PFSK-1 (cell line): ENCODE data around the gene MFNG.

Source experiments
- FOXP2 ChIP-seq: optimal IDR thresholded peaks from 2 replicates; pipeline ENCODE3; 2011; ENCODE audit warnings: borderline replicate concordance, control low read depth, inconsistent platforms; ENCODE audit not compliant: insufficient read depth; ENCODE audit errors: extremely low read length, extremely low read depth
- POLR2AphosphoS5 ChIP-seq: IDR thresholded peaks from 2 replicates; pipeline ENCODE4 v1.6.1; 2012; ENCODE audit warnings: low read depth, mild to moderate bottlenecking, control low read depth, low read length, moderate library complexity
- SIN3A ChIP-seq: IDR thresholded peaks from 2 replicates; pipeline ENCODE4 v1.6.1; 2012; ENCODE audit warnings: mild to moderate bottlenecking, low read length, moderate library complexity, borderline replicate concordance; ENCODE audit not compliant: insufficient read depth
- TAF1 ChIP-seq: IDR thresholded peaks from 2 replicates; pipeline ENCODE4 v1.6.1; 2012; ENCODE audit warnings: low read length, control low read depth, borderline replicate concordance; ENCODE audit not compliant: insufficient read depth
- TF ChIP-seq, protein P1 (sequence below), 2 experiments: IDR thresholded peaks; 2 replicates each; pipeline versions ENCODE4 v1.6.1 to v1.8.0; 2011 to 2012; ENCODE audit warnings: low read depth in 2 of 2, low read length in 2 of 2, control low read depth in 1 of 2, inconsistent platforms in 1 of 2, mild to moderate bottlenecking in 1 of 2, moderate library complexity in 1 of 2; ENCODE audit not compliant: insufficient read depth in 1 of 2

Gene MFNG

DNA sequence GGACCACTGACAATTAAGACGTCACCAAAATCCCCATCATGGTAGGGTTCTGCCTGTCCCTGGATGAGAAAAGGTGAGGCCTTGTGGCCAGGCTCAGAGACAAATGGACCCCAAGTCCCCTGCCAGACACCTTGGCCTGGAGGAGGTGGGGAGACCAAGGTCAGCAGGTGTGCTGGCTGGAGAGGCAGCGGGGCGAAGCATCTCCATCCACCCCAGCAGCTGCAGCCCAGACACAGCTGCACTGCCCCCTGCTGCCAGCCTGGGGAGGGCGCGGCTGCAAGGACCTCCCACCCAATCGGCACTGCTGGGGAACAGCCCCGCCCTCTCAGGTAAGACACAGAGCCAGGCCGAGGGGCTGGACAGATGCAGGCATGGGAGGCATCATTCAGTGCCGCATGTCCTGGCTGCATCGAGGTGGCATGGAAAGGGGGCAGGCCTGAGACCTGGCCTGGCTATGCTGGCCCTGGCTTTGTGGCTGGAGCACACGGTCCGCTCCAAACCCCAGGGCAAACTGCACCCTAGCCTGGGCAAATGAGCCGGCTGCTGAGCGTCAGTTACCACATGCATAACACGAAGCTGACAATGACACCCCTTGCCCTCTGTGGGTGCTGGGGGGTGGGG, 12.2 kb upstream of the MFNG start:
- TF ChIP-seq, protein P1, sequence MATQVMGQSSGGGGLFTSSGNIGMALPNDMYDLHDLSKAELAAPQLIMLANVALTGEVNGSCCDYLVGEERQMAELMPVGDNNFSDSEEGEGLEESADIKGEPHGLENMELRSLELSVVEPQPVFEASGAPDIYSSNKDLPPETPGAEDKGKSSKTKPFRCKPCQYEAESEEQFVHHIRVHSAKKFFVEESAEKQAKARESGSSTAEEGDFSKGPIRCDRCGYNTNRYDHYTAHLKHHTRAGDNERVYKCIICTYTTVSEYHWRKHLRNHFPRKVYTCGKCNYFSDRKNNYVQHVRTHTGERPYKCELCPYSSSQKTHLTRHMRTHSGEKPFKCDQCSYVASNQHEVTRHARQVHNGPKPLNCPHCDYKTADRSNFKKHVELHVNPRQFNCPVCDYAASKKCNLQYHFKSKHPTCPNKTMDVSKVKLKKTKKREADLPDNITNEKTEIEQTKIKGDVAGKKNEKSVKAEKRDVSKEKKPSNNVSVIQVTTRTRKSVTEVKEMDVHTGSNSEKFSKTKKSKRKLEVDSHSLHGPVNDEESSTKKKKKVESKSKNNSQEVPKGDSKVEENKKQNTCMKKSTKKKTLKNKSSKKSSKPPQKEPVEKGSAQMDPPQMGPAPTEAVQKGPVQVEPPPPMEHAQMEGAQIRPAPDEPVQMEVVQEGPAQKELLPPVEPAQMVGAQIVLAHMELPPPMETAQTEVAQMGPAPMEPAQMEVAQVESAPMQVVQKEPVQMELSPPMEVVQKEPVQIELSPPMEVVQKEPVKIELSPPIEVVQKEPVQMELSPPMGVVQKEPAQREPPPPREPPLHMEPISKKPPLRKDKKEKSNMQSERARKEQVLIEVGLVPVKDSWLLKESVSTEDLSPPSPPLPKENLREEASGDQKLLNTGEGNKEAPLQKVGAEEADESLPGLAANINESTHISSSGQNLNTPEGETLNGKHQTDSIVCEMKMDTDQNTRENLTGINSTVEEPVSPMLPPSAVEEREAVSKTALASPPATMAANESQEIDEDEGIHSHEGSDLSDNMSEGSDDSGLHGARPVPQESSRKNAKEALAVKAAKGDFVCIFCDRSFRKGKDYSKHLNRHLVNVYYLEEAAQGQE (IDR thresholded peaks at IDR 0.05; ENCODE audit: insufficient read depth in 1 of 2, low read depth in 2 of 2, low read length in 2 of 2): no peak
- TF ChIP-seq POLR2AphosphoS5 (no peak), SIN3A (no peak), FOXP2 (no peak), TAF1 (no peak)

DNA sequence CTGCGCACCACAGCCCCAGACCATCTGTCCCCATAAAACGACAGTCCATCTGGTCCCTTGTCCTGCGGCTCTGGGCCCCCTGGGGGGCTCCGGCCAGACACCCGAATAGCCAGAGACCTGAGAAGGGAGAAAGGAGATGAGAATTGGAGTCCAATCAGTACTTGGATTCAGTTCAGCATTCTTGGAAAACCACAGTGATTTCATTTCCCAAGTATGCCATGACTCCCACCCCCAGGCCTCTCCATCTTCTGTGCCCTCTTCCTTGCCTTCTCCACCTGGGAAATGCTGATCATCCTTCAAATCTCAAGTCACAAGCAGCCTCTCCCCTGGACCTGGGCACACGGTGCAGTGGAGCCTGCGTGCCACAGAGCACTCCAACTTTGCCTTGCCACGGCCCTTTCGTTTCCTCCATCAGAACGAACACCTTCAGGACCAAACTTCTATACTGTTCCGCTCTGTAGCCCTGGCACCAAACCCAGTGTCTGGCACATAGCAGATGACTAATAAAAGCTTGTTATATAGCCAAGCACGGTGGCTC, 10.9 kb upstream of the MFNG start:
- TF ChIP-seq SIN3A (no peak), POLR2AphosphoS5 (no peak), TAF1 (no peak), FOXP2 (no peak)
- TF ChIP-seq, protein P1 (IDR thresholded peaks at IDR 0.05; ENCODE audit: insufficient read depth in 1 of 2, low read depth in 2 of 2, low read length in 2 of 2): no peak

DNA sequence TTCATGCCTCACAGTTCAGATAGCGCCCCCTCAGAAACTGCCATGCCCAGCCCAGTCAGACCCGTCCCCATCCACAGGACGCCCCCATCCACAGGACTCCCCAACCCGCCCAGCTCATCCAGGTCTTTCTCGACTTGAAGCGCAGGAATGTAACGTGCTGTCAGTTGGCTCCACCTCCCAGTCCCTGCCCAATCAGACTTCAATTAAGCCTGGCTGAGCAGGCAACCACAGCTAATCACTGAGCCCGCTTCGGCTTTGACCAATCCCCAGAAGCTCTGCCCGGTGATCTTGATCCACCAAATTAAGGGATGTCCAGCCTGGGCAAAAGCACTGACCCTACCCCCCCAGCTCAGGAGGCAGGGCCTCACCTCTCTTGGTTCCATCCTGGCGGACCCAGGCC, 10.5 kb upstream of the MFNG start:
- no peak for TF ChIP-seq FOXP2
- TF ChIP-seq POLR2AphosphoS5: no peak
- no peak for TF ChIP-seq SIN3A
- no peak for TF ChIP-seq TAF1
- TF ChIP-seq, protein P1 (IDR thresholded peaks at IDR 0.05; ENCODE audit: insufficient read depth in 1 of 2, low read depth in 2 of 2, low read length in 2 of 2): no peak

DNA sequence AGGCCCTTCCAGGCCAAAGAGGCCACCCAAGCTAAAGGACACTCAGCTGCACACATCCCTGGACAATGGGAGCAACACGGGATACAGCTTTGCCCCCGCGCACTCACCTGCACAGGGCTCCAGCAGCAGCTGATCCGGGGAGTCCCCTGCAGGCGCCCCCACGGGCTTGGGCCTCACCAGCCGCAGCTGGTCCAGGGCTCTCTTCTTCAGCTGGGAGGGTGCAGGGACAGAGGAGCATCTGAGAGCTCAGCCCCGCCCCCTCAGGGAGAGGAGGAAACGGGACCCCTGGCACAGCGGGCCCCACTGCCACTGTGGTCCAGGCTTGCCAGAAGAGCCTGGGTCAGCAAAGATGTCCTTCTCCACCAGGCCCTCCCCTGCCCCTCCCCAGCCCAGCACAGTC, 7.8 kb upstream of the MFNG start:
- TF ChIP-seq, protein P1 (IDR thresholded peaks at IDR 0.05; ENCODE audit: insufficient read depth in 1 of 2, low read depth in 2 of 2, low read length in 2 of 2): no peak
- TF ChIP-seq TAF1 (no peak), POLR2AphosphoS5 (no peak), SIN3A (no peak)
